Measurements from ENCODE around the gene SORBS2. TPM values are rescaled to one million over a fixed set of nuclear protein-coding genes. Genes with fewer than 3 reads are reported as not detected.

Gene SORBS2
- total RNA-seq, 4 donors from 2014 or later = 17.4 to 40.8 (median 21.9) TPM

GRCh38 chr4:185783574-185783973 is 28.4 kb downstream of the SORBS2 start:
- TF ChIP-seq EP300 (IDR thresholded peaks at IDR 0.05) (no peak), POLR2A (IDR thresholded peaks at IDR 0.05) (no peak), CTCF (IDR thresholded peaks at IDR 0.05) (no peak), POLR2AphosphoS5 (IDR thresholded peaks at IDR 0.05) (no peak)
- H3K27me3 ChIP-seq = no peaks in the 10 kb centered on the region
- WGBS = 75% methylated on average over 5 of the region's 5 CpGs
- no peak overlapping the region for H3K27ac ChIP-seq
- no peaks in the 10 kb centered on the region for H3K36me3 ChIP-seq
- H3K9me3 ChIP-seq = no peaks in the 10 kb centered on the region
- no peak overlapping the region for H3K4me3 ChIP-seq
- H3K4me1 ChIP-seq = no peaks in the 10 kb centered on the region
- no peak for DNase-seq (ENCODE audit: low spot score in 2 of 2)

GRCh38 chr4:185782523-185782922 is 29.5 kb downstream of the SORBS2 start:
- Histone ChIP-seq H3K27ac (no peak overlapping the region), H3K27me3 (no peaks in the 10 kb centered on the region), H3K9me3 (no peaks in the 10 kb centered on the region), H3K4me3 (no peak overlapping the region), H3K4me1 (no peaks in the 10 kb centered on the region), H3K36me3 (no peaks in the 10 kb centered on the region)
- no peak for DNase-seq (ENCODE audit: low spot score in 2 of 2)
- TF ChIP-seq POLR2A (IDR thresholded peaks at IDR 0.05) (no peak), POLR2AphosphoS5 (IDR thresholded peaks at IDR 0.05) (no peak), EP300 (IDR thresholded peaks at IDR 0.05) (no peak), CTCF (IDR thresholded peaks at IDR 0.05) (no peak)

DNA sequence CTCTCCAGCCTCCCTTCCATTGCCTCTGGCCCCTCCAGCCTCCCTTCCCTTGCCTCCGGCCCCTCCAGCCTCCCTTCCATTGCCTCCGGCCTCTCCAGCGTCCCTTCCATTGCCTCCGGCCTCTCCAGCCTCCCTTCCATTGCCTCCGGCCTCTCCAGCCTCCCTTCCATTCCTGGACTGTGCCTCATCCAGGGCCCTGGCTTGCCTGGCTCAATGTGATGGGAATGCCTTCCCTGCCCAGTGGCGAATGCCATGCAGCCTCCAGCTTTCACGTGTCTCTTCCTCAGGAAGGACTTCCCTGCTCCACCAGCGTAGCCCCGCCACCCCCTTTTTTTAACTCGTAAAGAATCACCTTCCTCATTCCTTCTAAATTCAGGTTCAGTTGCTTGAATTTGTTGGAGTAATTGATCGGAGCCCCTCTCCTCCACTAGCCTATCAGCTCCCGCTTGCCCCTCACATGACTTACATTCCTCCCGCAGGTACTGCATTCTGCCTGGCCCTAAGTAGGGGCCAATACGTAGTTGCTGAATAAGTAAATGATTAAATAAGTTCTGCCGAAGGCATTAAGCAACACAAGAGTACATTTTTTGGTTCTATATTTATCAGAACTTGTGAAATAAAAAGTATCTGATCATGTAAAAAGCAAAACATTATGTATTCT is 30.3 kb downstream of the SORBS2 start:
- H3K27me3 ChIP-seq = no peaks in the 10 kb centered on the region
- no peak for DNase-seq (ENCODE audit: low spot score in 2 of 2)
- no peaks in the 10 kb centered on the region for H3K36me3 ChIP-seq
- 85% methylated on average over 15 of the region's 15 CpGs for WGBS
- no peaks in the 10 kb centered on the region for H3K4me1 ChIP-seq
- H3K9me3 ChIP-seq = no peaks in the 10 kb centered on the region
- no peak overlapping the region for H3K27ac ChIP-seq
- H3K4me3 ChIP-seq = no peak overlapping the region
- TF ChIP-seq EP300 (IDR thresholded peaks at IDR 0.05) (no peak), POLR2AphosphoS5 (IDR thresholded peaks at IDR 0.05) (no peak), POLR2A (IDR thresholded peaks at IDR 0.05) (no peak), CTCF (IDR thresholded peaks at IDR 0.05) (no peak)

GRCh38 chr4:185780472-185780871 is 31.5 kb downstream of the SORBS2 start:
- H3K4me3 ChIP-seq = no peak overlapping the region
- no peaks in the 10 kb centered on the region for H3K36me3 ChIP-seq
- no peak overlapping the region for H3K27ac ChIP-seq
- no peak for DNase-seq (ENCODE audit: low spot score in 2 of 2)
- TF ChIP-seq POLR2A (IDR thresholded peaks at IDR 0.05) = no peak
- TF ChIP-seq POLR2AphosphoS5 (IDR thresholded peaks at IDR 0.05) = no peak
- no peak for TF ChIP-seq CTCF (IDR thresholded peaks at IDR 0.05)
- no peak for TF ChIP-seq EP300 (IDR thresholded peaks at IDR 0.05)
- H3K27me3 ChIP-seq = no peaks in the 10 kb centered on the region
- WGBS = 94% methylated on average over 5 of the region's 5 CpGs
- H3K4me1 ChIP-seq = no peaks in the 10 kb centered on the region
- no peaks in the 10 kb centered on the region for H3K9me3 ChIP-seq

- no peak for TF ChIP-seq CTCF (IDR thresholded peaks at IDR 0.05)
- TF ChIP-seq POLR2AphosphoS5 (IDR thresholded peaks at IDR 0.05) = no peak
- TF ChIP-seq EP300 (IDR thresholded peaks at IDR 0.05) = no peak
- TF ChIP-seq POLR2A (IDR thresholded peaks at IDR 0.05) = no peak
- Histone ChIP-seq H3K4me3 (no peak overlapping the region), H3K36me3 (no peaks in the 10 kb centered on the region), H3K27me3 (no peaks in the 10 kb centered on the region), H3K4me1 (peaks cover 4% of the 10 kb centered on the region), H3K27ac (no peak overlapping the region), H3K9me3 (no peaks in the 10 kb centered on the region)
- no peak for DNase-seq (ENCODE audit: low spot score in 2 of 2)
- 87% methylated on average over 3 of the region's 3 CpGs for WGBS
Measured at GRCh38 chr4:185779517-185779916, 32.5 kb downstream of the SORBS2 start.

Measured in suprapubic skin (tissue), 4 donors.